CD4-positive, alpha-beta T cell treated with Interleukin-17A for 1 hour (primary cell): ENCODE results near the gene TEAD4.
"Not testable (repeated sequence)": the region's sequence is repeated elsewhere in the genome, so short reads cannot be mapped to it uniquely, and the experiment has no call there.

ENCODE experiments used
- DNase-seq: peaks from one replicate; pipeline ENCODE4 v3.0.0-alpha.2; 2020

TEAD4 gene

GRCh38 chr12:3054374-3054773 is 95.2 kb downstream of the TEAD4 start:
- DNase-seq, result no peak

GRCh38 chr12:3055026-3055703 is 96.0 kb downstream of the TEAD4 start:
- DNase-seq, result no peak

- no peak for DNase-seq
Measured at GRCh38 chr12:3055704-3056467, 96.7 kb downstream of the TEAD4 start.

- DNase-seq, result no peak
Measured at GRCh38 chr12:3061059-3061458, 101.9 kb downstream of the TEAD4 start.

- DNase-seq, result no peak
Measured at GRCh38 chr12:3061501-3062215, 102.5 kb downstream of the TEAD4 start.

GRCh38 chr12:3065300-3065699 is 106.1 kb downstream of the TEAD4 start:
- no peak for DNase-seq

- DNase-seq, result not testable (repeated sequence)
Measured at GRCh38 chr12:3065846-3066245, 106.6 kb downstream of the TEAD4 start.

- DNase-seq, result no peak
Measured at GRCh38 chr12:3069714-3070113, 110.5 kb downstream of the TEAD4 start.

GRCh38 chr12:3071107-3071506 is 111.9 kb downstream of the TEAD4 start:
- DNase-seq, result no peak

GRCh38 chr12:3071710-3072109 is 112.5 kb downstream of the TEAD4 start:
- DNase-seq, result no peak

- DNase-seq, result peak; percentile 86
Measured at GRCh38 chr12:3073438-3074250, 114.4 kb downstream of the TEAD4 start.

GRCh38 chr12:3075315-3075714 is 116.1 kb downstream of the TEAD4 start:
- no peak for DNase-seq

GRCh38 chr12:3076730-3077571 is 117.8 kb downstream of the TEAD4 start, which contains the start of gene TSPAN9:
TSS of gene TSPAN9 (plus strand) at chr12:3077379. CDS start at chr12:3201194, 123,815 bp downstream.
- DNase-seq, result peak; percentile 66

GRCh38 chr12:3077572-3078081 is 118.4 kb downstream of the TEAD4 start:
- peak; percentile 12 for DNase-seq

- DNase-seq, result no peak
Measured at GRCh38 chr12:3078086-3078820, 119.1 kb downstream of the TEAD4 start.

GRCh38 chr12:3081091-3081490 is 121.9 kb downstream of the TEAD4 start:
- DNase-seq, result no peak

GRCh38 chr12:3081886-3082285 is 122.7 kb downstream of the TEAD4 start:
- no peak for DNase-seq

GRCh38 chr12:3083241-3083920 is 124.2 kb downstream of the TEAD4 start:
- DNase-seq, result no peak

GRCh38 chr12:3083921-3084347 is 124.7 kb downstream of the TEAD4 start:
- DNase-seq, result no peak

GRCh38 chr12:3084742-3085141 is 125.5 kb downstream of the TEAD4 start:
- DNase-seq, result no peak
